ENCODE data around the gene POLR3B. TPM values are rescaled to one million over a fixed set of nuclear protein-coding genes. Genes with fewer than 3 reads are reported as not detected.

Gene POLR3B
- total and polyA plus RNA-seq, 4 donors: 11.9 to 20.3 (median 13.3) TPM

DNA sequence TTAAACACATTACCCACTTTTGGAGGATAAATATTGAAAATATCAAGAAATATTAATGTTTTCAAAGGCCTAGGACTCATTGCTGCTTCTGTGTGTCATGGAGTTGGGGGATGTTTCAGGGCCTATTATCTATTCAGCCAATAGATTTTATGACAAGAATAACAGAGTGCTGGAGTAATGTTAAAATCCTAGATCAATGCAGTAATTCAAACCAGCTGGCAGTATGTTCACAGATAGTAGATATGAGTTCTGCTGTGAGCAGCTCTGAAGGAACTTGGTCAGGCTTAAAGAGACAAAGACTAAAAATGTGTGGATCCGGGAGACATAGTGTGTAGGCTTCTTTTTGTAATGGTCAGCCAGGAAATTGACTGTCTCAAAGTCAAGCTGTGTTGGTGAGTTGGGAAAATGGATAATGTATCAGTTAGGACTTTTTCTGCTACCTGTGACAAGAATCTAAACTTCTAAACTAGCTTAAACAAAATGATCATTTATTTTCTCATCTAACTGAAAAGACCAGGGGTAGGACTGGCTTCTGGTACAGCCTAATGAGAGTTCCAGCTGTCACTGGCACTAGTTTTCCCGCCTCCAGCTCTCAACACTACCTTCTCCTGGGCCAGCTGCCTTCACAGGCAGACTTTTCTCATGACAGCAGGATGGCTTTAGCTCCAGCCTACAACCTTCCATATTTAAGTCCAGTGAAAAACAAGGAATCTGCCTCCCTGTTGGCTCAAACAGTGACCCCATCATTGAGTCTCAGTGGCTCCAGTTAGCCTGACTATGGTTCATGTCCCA lies 16.3 kb upstream of the POLR3B start:
- Histone ChIP-seq H3K36me3 (ENCODE audit: control insufficient read depth, insufficient read depth, low read length) (no peaks in the 10 kb centered on the region), H3K27ac (ENCODE audit: low read depth, low read length) (no peak overlapping the region), H3K9me3 (ENCODE audit: control insufficient read depth, insufficient read depth, low read length) (no peaks in the 10 kb centered on the region), H3K27me3 (ENCODE audit: control insufficient read depth, insufficient read depth, low read length) (no peaks in the 10 kb centered on the region), H3K4me3 (ENCODE audit: low read depth, low read length) (no peak overlapping the region), H3K4me1 (ENCODE audit: control insufficient read depth, insufficient read depth, low read length) (peaks cover 12% of the 10 kb centered on the region)
- no peak for DNase-seq (ENCODE audit: low read depth in 4 of 6, low spot score in 6 of 6)
- WGBS (ENCODE audit: insufficient coverage): 84% methylated on average over 2 of the region's 2 CpGs

DNA sequence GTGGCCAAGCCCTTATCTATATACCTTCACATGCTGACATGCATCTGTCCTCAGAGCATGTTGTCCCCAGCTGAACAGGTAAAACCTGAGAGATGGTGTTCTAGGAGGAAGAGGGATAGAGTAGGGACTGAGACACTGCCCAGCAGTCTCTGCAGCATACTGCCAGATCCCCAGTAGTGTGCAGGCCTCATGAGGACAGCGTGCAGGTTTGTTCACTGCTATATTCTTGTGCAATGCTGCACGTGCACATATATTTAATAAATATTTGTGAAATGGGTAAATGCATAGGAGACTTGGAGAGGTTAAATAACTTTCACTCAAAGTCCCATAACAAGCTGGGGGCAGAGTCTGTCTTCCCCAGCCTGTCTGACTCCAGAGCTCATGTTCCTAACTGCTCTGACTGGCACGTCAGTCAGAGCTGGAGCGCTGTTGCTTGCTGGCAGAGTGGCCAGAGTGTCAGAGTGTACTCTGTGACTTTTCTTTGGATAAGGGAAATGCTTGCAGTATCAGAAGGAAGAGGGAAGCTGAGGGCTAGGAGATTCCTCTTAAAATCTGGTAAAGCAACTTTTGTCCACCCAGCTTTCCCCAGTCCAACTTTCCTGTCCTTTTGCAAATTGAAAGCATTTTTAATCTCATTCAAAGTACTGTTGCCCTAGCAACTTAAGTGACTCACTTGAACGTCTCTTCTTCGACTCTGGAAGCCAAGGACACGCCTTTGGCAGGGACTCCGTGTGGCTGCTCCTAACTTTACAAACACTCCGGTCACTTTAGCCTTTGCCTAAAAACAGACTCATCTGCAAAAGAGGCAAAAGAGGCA lies 14.9 kb upstream of the POLR3B start:
- no peaks in the 10 kb centered on the region for H3K27me3 ChIP-seq (ENCODE audit: control insufficient read depth, insufficient read depth, low read length)
- DNase-seq (ENCODE audit: low read depth in 4 of 6, low spot score in 6 of 6): peak in 2 of 6 donors; percentile 40 to 54
- no peaks in the 10 kb centered on the region for H3K9me3 ChIP-seq (ENCODE audit: control insufficient read depth, insufficient read depth, low read length)
- no peaks in the 10 kb centered on the region for H3K36me3 ChIP-seq (ENCODE audit: control insufficient read depth, insufficient read depth, low read length)
- H3K4me3 ChIP-seq (ENCODE audit: low read depth, low read length): no peak overlapping the region
- H3K4me1 ChIP-seq (ENCODE audit: control insufficient read depth, insufficient read depth, low read length): peaks cover 12% of the 10 kb centered on the region
- WGBS (ENCODE audit: insufficient coverage): 33% methylated on average over 4 of the region's 9 CpGs
- peak overlapping the region; percentile 61 for H3K27ac ChIP-seq (ENCODE audit: low read depth, low read length)

DNA sequence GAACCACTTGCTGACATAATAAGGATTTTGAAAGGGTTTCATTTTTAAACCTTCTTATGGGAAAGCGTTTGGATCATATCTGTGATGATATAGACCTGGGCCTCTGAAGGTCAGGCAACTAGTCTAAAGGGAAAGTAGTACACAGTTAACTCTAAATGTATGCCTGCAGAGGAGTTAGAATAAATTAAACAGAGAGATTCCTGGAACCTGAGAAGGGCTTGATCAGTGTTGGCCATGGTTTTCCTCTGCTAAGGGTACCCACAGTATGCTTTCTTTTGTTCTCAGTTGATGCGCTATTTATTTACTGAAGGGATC lies 14.4 kb upstream of the POLR3B start:
- Histone ChIP-seq H3K4me1 (ENCODE audit: control insufficient read depth, insufficient read depth, low read length) (peaks cover 12% of the 10 kb centered on the region), H3K4me3 (ENCODE audit: low read depth, low read length) (no peak overlapping the region), H3K9me3 (ENCODE audit: control insufficient read depth, insufficient read depth, low read length) (no peaks in the 10 kb centered on the region), H3K27ac (ENCODE audit: low read depth, low read length) (peak overlapping the region; percentile 61), H3K36me3 (ENCODE audit: control insufficient read depth, insufficient read depth, low read length) (no peaks in the 10 kb centered on the region), H3K27me3 (ENCODE audit: control insufficient read depth, insufficient read depth, low read length) (no peaks in the 10 kb centered on the region)
- WGBS (ENCODE audit: insufficient coverage): 56% methylated on average over 1 of the region's 2 CpGs
- no peak for DNase-seq (ENCODE audit: low read depth in 4 of 6, low spot score in 6 of 6)

DNA sequence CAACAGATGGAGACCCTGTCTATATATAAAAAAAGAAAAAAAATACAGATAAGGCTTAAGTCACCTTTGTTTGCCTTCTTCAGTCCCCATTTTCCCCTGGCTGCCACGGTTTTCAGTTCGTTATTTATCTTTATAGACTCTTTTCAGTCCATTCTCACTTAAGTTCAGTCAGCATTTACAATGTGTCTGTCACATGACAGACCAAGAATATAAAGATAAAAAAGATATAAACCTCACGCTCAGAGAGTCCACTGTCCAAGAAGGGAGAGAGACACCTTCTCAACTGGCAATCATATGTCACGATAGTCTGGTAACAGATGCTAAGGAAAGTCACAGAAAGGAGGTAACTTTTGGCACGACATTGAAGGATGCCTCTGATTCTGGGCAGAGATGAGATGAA lies 13.4 kb upstream of the POLR3B start:
- Histone ChIP-seq H3K27me3 (ENCODE audit: control insufficient read depth, insufficient read depth, low read length) (no peaks in the 10 kb centered on the region), H3K27ac (ENCODE audit: low read depth, low read length) (no peak overlapping the region), H3K4me1 (ENCODE audit: control insufficient read depth, insufficient read depth, low read length) (peaks cover 12% of the 10 kb centered on the region), H3K36me3 (ENCODE audit: control insufficient read depth, insufficient read depth, low read length) (no peaks in the 10 kb centered on the region), H3K4me3 (ENCODE audit: low read depth, low read length) (no peak overlapping the region), H3K9me3 (ENCODE audit: control insufficient read depth, insufficient read depth, low read length) (no peaks in the 10 kb centered on the region)
- DNase-seq (ENCODE audit: low read depth in 4 of 6, low spot score in 6 of 6): no peak
- 74% methylated on average over 4 of the region's 5 CpGs for WGBS (ENCODE audit: insufficient coverage)

DNA sequence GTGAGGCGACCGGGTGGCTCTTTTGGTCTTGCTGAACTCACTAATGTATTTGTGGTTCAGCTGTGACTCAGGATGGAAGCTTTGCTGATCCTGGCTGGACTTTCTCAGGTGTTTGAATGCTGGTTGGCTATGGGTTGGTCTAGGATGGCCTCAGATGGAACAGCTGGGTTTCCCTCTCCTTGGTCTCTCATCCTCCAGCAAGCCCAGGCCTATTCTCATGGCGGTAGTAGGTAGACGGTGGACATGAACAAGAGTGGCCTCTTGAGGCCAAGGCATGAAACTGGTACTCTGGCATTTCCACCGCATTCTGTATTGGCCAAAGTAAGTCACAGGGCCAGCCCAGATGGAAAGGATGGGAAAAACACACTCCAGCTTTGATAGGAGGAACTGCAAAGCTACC lies 11.8 kb upstream of the POLR3B start:
- DNase-seq (ENCODE audit: low read depth in 4 of 6, low spot score in 6 of 6): peak in 2 of 6 donors; percentile 42 to 44
- 66% methylated on average over 5 of the region's 5 CpGs for WGBS (ENCODE audit: insufficient coverage)
- Histone ChIP-seq H3K27ac (ENCODE audit: low read depth, low read length) (no peak overlapping the region), H3K9me3 (ENCODE audit: control insufficient read depth, insufficient read depth, low read length) (no peaks in the 10 kb centered on the region), H3K36me3 (ENCODE audit: control insufficient read depth, insufficient read depth, low read length) (no peaks in the 10 kb centered on the region), H3K4me3 (ENCODE audit: low read depth, low read length) (no peak overlapping the region), H3K4me1 (ENCODE audit: control insufficient read depth, insufficient read depth, low read length) (peaks cover 12% of the 10 kb centered on the region), H3K27me3 (ENCODE audit: control insufficient read depth, insufficient read depth, low read length) (no peaks in the 10 kb centered on the region)

DNA sequence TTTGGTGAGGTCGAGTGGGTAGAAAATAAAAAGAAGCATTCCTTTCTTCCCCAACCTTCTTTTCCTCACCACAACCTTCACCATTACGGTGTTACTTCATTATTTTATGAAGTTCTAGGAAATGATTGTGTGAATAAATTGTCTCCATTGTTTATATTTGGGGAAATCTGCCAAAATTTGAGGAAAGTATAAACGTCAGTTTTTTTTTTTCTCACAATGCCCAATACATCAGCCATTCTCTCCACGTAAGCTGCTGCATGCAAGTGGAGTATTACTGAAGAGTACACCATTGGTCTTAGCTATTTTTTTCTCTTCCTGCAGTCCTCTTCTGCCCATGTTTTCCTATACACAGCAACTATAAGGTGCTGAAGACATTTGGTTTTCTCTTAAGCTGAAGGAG lies 9.1 kb upstream of the POLR3B start:
- WGBS (ENCODE audit: insufficient coverage): no CpG with 5 or more reads among the region's 4 CpGs
- Histone ChIP-seq H3K27me3 (ENCODE audit: control insufficient read depth, insufficient read depth, low read length) (no peaks in the 10 kb centered on the region), H3K27ac (ENCODE audit: low read depth, low read length) (no peak overlapping the region), H3K4me3 (ENCODE audit: low read depth, low read length) (no peak overlapping the region), H3K36me3 (ENCODE audit: control insufficient read depth, insufficient read depth, low read length) (no peaks in the 10 kb centered on the region), H3K9me3 (ENCODE audit: control insufficient read depth, insufficient read depth, low read length) (no peaks in the 10 kb centered on the region), H3K4me1 (ENCODE audit: control insufficient read depth, insufficient read depth, low read length) (peaks cover 4% of the 10 kb centered on the region)
- DNase-seq (ENCODE audit: low read depth in 4 of 6, low spot score in 6 of 6): no peak

DNA sequence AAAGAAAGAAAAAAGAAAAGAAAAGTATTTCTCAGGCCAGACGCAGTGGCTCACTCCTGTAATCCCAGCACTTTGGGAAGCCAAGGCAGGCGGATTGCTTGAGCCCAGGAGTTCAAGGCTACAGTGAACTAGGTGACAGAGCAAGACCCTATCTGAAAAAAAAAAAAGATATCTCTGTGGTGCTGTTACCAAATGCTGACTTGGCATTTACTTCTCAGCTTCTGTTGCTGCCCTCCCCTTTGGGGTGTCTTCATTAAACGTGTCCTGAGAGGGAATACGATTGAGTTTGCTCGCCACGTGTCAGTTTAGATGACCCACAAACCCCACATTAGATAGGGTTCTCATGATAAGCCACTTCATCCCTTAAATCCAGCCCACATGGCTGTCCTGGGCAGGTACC lies 4.4 kb upstream of the POLR3B start:
- H3K9me3 ChIP-seq (ENCODE audit: control insufficient read depth, insufficient read depth, low read length): no peaks in the 10 kb centered on the region
- H3K36me3 ChIP-seq (ENCODE audit: control insufficient read depth, insufficient read depth, low read length): no peaks in the 10 kb centered on the region
- no peak for DNase-seq (ENCODE audit: low read depth in 4 of 6, low spot score in 6 of 6)
- H3K4me3 ChIP-seq (ENCODE audit: low read depth, low read length): no peak overlapping the region
- H3K4me1 ChIP-seq (ENCODE audit: control insufficient read depth, insufficient read depth, low read length): no peaks in the 10 kb centered on the region
- WGBS (ENCODE audit: insufficient coverage): 85% methylated on average over 2 of the region's 6 CpGs
- H3K27ac ChIP-seq (ENCODE audit: low read depth, low read length): no peak overlapping the region
- no peaks in the 10 kb centered on the region for H3K27me3 ChIP-seq (ENCODE audit: control insufficient read depth, insufficient read depth, low read length)

DNA sequence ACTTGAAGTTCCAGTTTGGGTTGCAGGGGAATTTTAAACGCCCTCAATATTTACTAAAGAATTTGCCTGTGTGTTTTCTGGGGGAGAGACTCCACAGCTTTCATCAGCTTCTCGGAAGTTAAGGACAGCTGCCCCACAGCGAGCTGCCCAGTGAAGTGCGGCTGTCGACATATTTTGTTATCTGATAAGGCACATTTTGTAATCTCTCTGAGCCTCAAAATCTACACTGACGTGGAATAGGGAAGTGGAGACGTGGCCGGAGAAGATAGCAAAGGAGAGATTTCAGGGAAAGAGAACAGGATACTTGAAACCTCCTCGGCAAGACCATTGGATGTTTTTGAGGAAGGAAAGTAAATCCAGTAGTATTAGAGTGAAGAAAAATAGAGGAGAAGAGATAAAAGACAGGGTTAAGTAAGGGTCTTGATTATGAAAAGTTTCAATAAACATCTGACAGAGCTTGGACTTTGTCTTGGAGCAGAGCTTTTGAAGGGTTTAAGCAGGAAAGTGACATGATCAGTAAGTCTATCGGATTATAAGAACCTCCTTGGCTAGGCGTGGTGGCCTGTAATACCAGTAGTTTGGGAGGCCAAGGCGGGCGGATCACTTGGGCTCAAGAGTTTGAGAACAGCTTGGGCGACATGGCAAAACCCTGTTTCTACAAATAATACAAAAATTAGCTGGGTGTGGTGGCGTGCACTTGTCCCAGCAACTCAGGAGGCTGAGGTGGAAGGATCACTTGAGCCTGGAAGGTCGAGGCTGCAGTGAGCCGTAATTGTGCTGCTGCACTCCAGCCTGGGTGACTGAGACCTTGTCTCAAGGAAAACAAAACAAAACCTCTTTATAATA lies 1.1 kb downstream of the POLR3B start:
- H3K27ac ChIP-seq (ENCODE audit: low read depth, low read length): peak overlapping the region; percentile 99
- H3K27me3 ChIP-seq (ENCODE audit: control insufficient read depth, insufficient read depth, low read length): no peaks in the 10 kb centered on the region
- H3K4me1 ChIP-seq (ENCODE audit: control insufficient read depth, insufficient read depth, low read length): peaks cover 8% of the 10 kb centered on the region
- no peaks in the 10 kb centered on the region for H3K36me3 ChIP-seq (ENCODE audit: control insufficient read depth, insufficient read depth, low read length)
- H3K4me3 ChIP-seq (ENCODE audit: low read depth, low read length): peak overlapping the region; percentile 97
- H3K9me3 ChIP-seq (ENCODE audit: control insufficient read depth, insufficient read depth, low read length): no peaks in the 10 kb centered on the region
- WGBS (ENCODE audit: insufficient coverage): 46% methylated on average over 9 of the region's 17 CpGs
- no peak for DNase-seq (ENCODE audit: low read depth in 4 of 6, low spot score in 6 of 6)

DNA sequence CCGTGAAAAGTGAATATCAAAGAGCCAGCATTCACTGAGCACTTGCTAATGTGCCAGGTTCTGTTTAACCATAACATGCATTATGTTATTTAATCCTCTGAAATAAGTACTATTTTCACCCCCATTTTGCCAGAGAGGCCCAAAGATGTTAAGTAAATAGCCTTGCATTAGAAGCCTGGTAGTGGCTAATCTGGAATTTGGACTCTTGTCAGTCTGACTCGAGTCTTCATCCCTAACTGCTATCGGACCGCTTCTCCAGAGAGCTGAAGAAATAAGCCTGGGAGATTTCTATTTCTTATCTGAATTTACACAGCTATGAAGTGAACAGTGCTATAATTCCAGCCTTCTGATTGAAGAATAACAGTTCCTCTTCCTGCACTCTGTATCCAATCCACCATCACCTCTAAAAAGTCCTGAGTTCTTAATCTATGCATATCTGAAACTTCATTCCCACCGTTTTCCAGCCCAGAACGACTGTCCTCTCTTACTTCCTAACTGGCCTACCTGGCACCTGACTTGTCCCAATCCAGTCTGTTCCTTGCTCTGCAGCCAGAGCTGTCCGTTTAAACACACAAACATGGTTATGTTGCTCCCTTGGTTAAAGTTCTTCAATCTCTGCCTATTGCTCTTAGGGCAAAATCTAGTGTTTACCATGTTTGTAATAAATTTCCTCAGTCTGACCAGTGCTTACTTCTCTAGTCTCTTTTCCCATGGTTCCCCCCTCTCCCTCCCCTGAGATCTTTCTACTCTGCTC lies 2.3 kb downstream of the POLR3B start:
- H3K27ac ChIP-seq (ENCODE audit: low read depth, low read length): no peak overlapping the region

More for the DNA sequence above, 2.3 kb downstream of the POLR3B start:
- Histone ChIP-seq H3K36me3 (ENCODE audit: control insufficient read depth, insufficient read depth, low read length) (peaks cover 2% of the 10 kb centered on the region), H3K4me1 (ENCODE audit: control insufficient read depth, insufficient read depth, low read length) (peaks cover 8% of the 10 kb centered on the region), H3K27me3 (ENCODE audit: control insufficient read depth, insufficient read depth, low read length) (no peaks in the 10 kb centered on the region), H3K4me3 (ENCODE audit: low read depth, low read length) (no peak overlapping the region), H3K9me3 (ENCODE audit: control insufficient read depth, insufficient read depth, low read length) (no peaks in the 10 kb centered on the region)
- DNase-seq (ENCODE audit: low read depth in 4 of 6, low spot score in 6 of 6): no peak
- WGBS (ENCODE audit: insufficient coverage): 91% methylated on average over 6 of the region's 7 CpGs
